HepG2 (cell line): Measurements from ENCODE around the gene ITSN2. TPM values are rescaled to one million over a fixed set of nuclear protein-coding genes. Genes with fewer than 3 reads are reported as not detected.

ENCODE experiments used
- ATAC-seq: fragments of 200-7000 bp; cut with Tn5 transposase; 3 replicates; pipeline ENCODE4 v1.9.1; 2020; ENCODE audit warnings: mild to moderate bottlenecking, moderate library complexity
- BruUV-seq: library from RNA; stranded (reverse); fragments of 400-500 nt; replicated peaks from 2 replicates; lab custom pipeline; 2021; lab: Mats Ljungman, UMichigan
- CTCF ChIA-PET: fragments of 300-600 bp; formaldehyde crosslinking; extraction: SDS; loops from one replicate; lab custom pipeline; 2021; ENCODE audit warnings: low total read pairs, inconsistent platforms, low intra/inter-chr PET ratio; lab: Yijun Ruan, JAX
- POLR2A ChIA-PET: fragments of 350-600 bp; sonication (Branson Sonifier 250); formaldehyde crosslinking; loops from one replicate; lab custom pipeline; 2020; ENCODE audit warnings: antibody characterized with exemption, inconsistent platforms; lab: Yijun Ruan, JAX
- DNase-seq: peaks from one replicate; pipeline ENCODE4 v3.0.0-alpha.2; 2015; ENCODE audit warnings: low spot score
- FAIRE-seq: peaks from 3 replicates; lab custom pipeline; 2011; peaks lifted over from hg19 to GRCh38; lab: Jason Lieb, UNC
- H2AFZ ChIP-seq: one replicate; pipeline ENCODE4 v1.6.1; 2011; ENCODE audit warnings: low read length, inconsistent platforms
- H3K27ac ChIP-seq: fragments of 300-600 bp; 3 replicates; pipeline ENCODE4 v1.8.0; 2011; ENCODE audit warnings: mixed run types, mild to moderate bottlenecking, mixed read lengths, low read length, inconsistent platforms; ENCODE audit not compliant: insufficient read depth; ENCODE audit errors: extremely low read length
- H3K27me3 ChIP-seq, 2 experiments: fragments of 200-600 bp in 1 of 2; 2 replicates in 1 of 2; 3 replicates in 1 of 2; pipeline versions ENCODE4 v1.6.0 to v1.8.0; 2011; ENCODE audit warnings: low read length in 2 of 2, mild to moderate bottlenecking in 2 of 2, moderate library complexity in 2 of 2, inconsistent platforms in 1 of 2; ENCODE audit not compliant: insufficient read depth in 2 of 2, control insufficient read depth in 1 of 2
- H3K36me3 ChIP-seq, 2 experiments: fragments of 200-600 bp in 1 of 2; replicated peaks in 1 of 2; 2 replicates in 1 of 2; 3 replicates in 1 of 2; pipeline versions ENCODE4 v1.5.1 to v1.8.0; 2011; ENCODE audit warnings: low read length in 2 of 2, inconsistent platforms in 1 of 2; ENCODE audit not compliant: insufficient read depth in 2 of 2, control insufficient read depth in 1 of 2
- H3K4me1 ChIP-seq: 2 replicates; pipeline ENCODE4 v1.5.1; 2012; ENCODE audit warnings: low read length, inconsistent platforms; ENCODE audit not compliant: insufficient read depth
- H3K4me2 ChIP-seq: 2 replicates; pipeline ENCODE4 v1.6.0; 2011; ENCODE audit warnings: low read depth, low read length, inconsistent platforms
- H3K4me3 ChIP-seq, 3 experiments: fragments of 200-600 bp in 1 of 3; sonication (generic), shearing (Covaris generic) in 1 of 3; replicated peaks in 1 of 3; 2 replicates each; pipeline ENCODE4 v1.5.1; 2011 to 2016; ENCODE audit warnings: low read length in 3 of 3, inconsistent platforms in 2 of 3, low read depth in 2 of 3, mild to moderate bottlenecking in 2 of 3, control low read depth in 1 of 3, mixed read lengths in 1 of 3; ENCODE audit not compliant: insufficient read depth in 1 of 3
- H3K79me2 ChIP-seq: one replicate; pipeline ENCODE4 v1.6.1; 2011; ENCODE audit warnings: low read length, inconsistent platforms; ENCODE audit not compliant: insufficient read depth
- H3K9ac ChIP-seq: 2 replicates; pipeline ENCODE4 v1.6.0; 2011; ENCODE audit warnings: mild to moderate bottlenecking, low read depth, low read length, inconsistent platforms; ENCODE audit not compliant: insufficient read depth
- H3K9me3 ChIP-seq: 2 replicates; pipeline ENCODE4 v1.5.1; 2012; ENCODE audit warnings: mild to moderate bottlenecking, low read length
- H4K20me1 ChIP-seq: 2 replicates; pipeline ENCODE4 v1.6.0; 2011; ENCODE audit warnings: inconsistent platforms, mild to moderate bottlenecking, low read length, moderate library complexity; ENCODE audit not compliant: insufficient read depth
- FOXM1 ChIP-seq: sonication (generic); formaldehyde crosslinking; IDR thresholded peaks from 2 replicates; pipeline ENCODE4 v1.5.0; 2020; ENCODE audit warnings: missing genetic modification reagents
- GTF2F1 ChIP-seq: fragments of 150-350 bp; IDR thresholded peaks from 2 replicates; pipeline ENCODE4 v1.6.1; 2014; ENCODE audit warnings: low read length
- KDM6A ChIP-seq: IDR thresholded peaks from 2 replicates; pipeline ENCODE4 v1.6.1; 2016; ENCODE audit warnings: low read depth
- NPAS2 ChIP-seq: sonication (generic); formaldehyde crosslinking; IDR thresholded peaks from 2 replicates; pipeline ENCODE4 v1.8.0; 2022; ENCODE audit warnings: mild to moderate bottlenecking, missing genetic modification reagents, borderline replicate concordance
- NR1H2 ChIP-seq: sonication (generic); formaldehyde crosslinking; IDR thresholded peaks from 2 replicates; pipeline ENCODE4 v1.8.1; 2022; ENCODE audit warnings: low read depth, missing genetic modification reagents, borderline replicate concordance
- SMC3 ChIP-seq: IDR thresholded peaks from 2 replicates; pipeline ENCODE4 v1.6.1; 2011; ENCODE audit warnings: low read length, improper control_type of control experiment
- YEATS2 ChIP-seq: sonication (generic); formaldehyde crosslinking; IDR thresholded peaks from 2 replicates; pipeline ENCODE4 v1.4.0; 2020; ENCODE audit warnings: missing genetic modification reagents, borderline replicate concordance
- ZNF382 ChIP-seq: sonication (generic); formaldehyde crosslinking; IDR thresholded peaks from 2 replicates; pipeline ENCODE4 v1.5.0; 2020; ENCODE audit warnings: missing genetic modification reagents, mild to moderate bottlenecking, borderline replicate concordance
- ZSCAN21 ChIP-seq: sonication (generic); formaldehyde crosslinking; IDR thresholded peaks from 2 replicates; pipeline ENCODE4 v1.8.0; 2022; ENCODE audit warnings: mild to moderate bottlenecking, missing genetic modification reagents, moderate library complexity, borderline replicate concordance
- WGBS: methylation state at CpG from one replicate; pipeline ENCODE4 v1.1.6; 2017; ENCODE audit warnings: low lambda C conversion rate; 5-methylcytosine and 5-hydroxymethylcytosine counted together
- in situ Hi-C: cut with HindIII; loops from 2 replicates; pipeline ENCODE4 v1.10.0; 2017; ENCODE audit warnings: low pct_unique_long_range_greater_than_20kb; ENCODE audit not compliant: extremely low pct_ligation_motif_present
- intact Hi-C: fragments of 100-400 bp; cut with micrococcal nuclease; formaldehyde crosslinking; loops from one replicate; pipeline ENCODE4 v1.10.0; 2022; ENCODE audit not compliant: unreplicated experiment
- polyA plus RNA-seq, 8 experiments: library from polyadenylated mRNA; depleted of rRNA in 3 of 8; stranded (reverse) in 7 of 8; unstranded in 1 of 8; fragments of >200 nt; fragmentation: Illumina TruSeq in 4 of 8; extraction: Trizol in 4 of 8; gene quantifications; 2 replicates each; pipeline versions ENCODE4 v1.2.1 to v1.2.3, GENCODE V29; 2011 to 2016; ENCODE audit warnings: low read depth in 4 of 8, missing spikeins in 1 of 8, mixed read lengths in 1 of 8; ENCODE audit not compliant: insufficient read depth in 1 of 8
- total RNA-seq, 5 experiments: library from RNA; depleted of rRNA; stranded (reverse); fragments of >200 nt; fragmentation: Illumina TruSeq; extraction: Trizol; gene quantifications; 2 replicates each; pipeline ENCODE4 v1.2.3, GENCODE V29; 2016; ENCODE audit warnings: low read depth in 1 of 5
- TF ChIP-seq, protein P1 (sequence below): sonication (generic); formaldehyde crosslinking; IDR thresholded peaks from 2 replicates; pipeline ENCODE4 v1.4.0; 2020; ENCODE audit warnings: missing genetic modification reagents
- TF ChIP-seq, protein P2 (sequence below): sonication (generic); formaldehyde crosslinking; IDR thresholded peaks from 2 replicates; pipeline ENCODE4 v1.8.1; 2023; ENCODE audit warnings: missing genetic modification reagents, mild to moderate bottlenecking, borderline replicate concordance
- TF ChIP-seq, protein P3 (sequence below): sonication (generic); formaldehyde crosslinking; IDR thresholded peaks from 2 replicates; pipeline ENCODE4 v1.5.1; 2020; ENCODE audit warnings: missing genetic modification reagents, mild to moderate bottlenecking, borderline replicate concordance

Gene ITSN2
- total and polyA plus RNA-seq, 2 of the 13 experiments (the other 11 are each of a cell fraction or from before 2014, with no cell fraction given): 26.0 to 26.6 TPM

DNA sequence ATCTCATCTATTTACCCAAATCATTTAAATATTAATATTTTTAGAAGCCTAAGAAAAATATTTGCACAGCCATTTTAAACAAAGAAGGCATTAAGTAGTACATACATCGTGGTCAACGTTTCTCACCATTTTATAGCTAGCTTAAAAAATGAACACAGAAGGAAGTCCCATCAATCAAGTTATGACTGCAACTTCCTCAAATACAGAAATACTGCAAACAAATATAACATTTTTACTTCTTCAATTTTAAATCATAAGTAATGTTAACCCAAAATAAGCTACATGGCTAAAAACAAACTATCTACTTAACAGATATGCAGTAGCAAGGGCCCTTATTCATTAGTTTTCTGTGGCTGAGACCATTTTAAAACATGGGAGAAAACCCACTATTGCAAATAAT, 30.6 kb downstream of the ITSN2 start:
- Histone ChIP-seq H3K9me3 (no peaks in the 10 kb centered on the region), H3K27ac (no peak overlapping the region), H4K20me1 (no peaks in the 10 kb centered on the region), H3K4me3 (no peak overlapping the region), H3K79me2 (peaks cover 3% of the 10 kb centered on the region), H3K36me3 (no peaks in the 10 kb centered on the region), H3K4me2 (no peak overlapping the region), H3K27me3 (no peaks in the 10 kb centered on the region), H3K4me1 (no peaks in the 10 kb centered on the region), H3K9ac (no peak overlapping the region), H2AFZ (no peak overlapping the region)
- ATAC-seq (no peak), FAIRE-seq (no peak), DNase-seq (no peak)
- TF ChIP-seq, protein P1, sequence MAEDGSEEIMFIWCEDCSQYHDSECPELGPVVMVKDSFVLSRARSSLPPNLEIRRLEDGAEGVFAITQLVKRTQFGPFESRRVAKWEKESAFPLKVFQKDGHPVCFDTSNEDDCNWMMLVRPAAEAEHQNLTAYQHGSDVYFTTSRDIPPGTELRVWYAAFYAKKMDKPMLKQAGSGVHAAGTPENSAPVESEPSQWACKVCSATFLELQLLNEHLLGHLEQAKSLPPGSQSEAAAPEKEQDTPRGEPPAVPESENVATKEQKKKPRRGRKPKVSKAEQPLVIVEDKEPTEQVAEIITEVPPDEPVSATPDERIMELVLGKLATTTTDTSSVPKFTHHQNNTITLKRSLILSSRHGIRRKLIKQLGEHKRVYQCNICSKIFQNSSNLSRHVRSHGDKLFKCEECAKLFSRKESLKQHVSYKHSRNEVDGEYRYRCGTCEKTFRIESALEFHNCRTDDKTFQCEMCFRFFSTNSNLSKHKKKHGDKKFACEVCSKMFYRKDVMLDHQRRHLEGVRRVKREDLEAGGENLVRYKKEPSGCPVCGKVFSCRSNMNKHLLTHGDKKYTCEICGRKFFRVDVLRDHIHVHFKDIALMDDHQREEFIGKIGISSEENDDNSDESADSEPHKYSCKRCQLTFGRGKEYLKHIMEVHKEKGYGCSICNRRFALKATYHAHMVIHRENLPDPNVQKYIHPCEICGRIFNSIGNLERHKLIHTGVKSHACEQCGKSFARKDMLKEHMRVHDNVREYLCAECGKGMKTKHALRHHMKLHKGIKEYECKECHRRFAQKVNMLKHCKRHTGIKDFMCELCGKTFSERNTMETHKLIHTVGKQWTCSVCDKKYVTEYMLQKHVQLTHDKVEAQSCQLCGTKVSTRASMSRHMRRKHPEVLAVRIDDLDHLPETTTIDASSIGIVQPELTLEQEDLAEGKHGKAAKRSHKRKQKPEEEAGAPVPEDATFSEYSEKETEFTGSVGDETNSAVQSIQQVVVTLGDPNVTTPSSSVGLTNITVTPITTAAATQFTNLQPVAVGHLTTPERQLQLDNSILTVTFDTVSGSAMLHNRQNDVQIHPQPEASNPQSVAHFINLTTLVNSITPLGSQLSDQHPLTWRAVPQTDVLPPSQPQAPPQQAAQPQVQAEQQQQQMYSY (CRISPR knock-in tag): no peak
- TF ChIP-seq, protein P2, sequence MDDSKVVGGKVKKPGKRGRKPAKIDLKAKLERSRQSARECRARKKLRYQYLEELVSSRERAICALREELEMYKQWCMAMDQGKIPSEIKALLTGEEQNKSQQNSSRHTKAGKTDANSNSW (CRISPR knock-in tag): no peak
- TF ChIP-seq GTF2F1 (no peak), KDM6A (CRISPR knock-in tag) (no peak), FOXM1 (no peak), YEATS2 (no peak), NPAS2 (CRISPR knock-in tag) (no peak), SMC3 (no peak), NR1H2 (CRISPR knock-in tag) (no peak), ZSCAN21 (CRISPR knock-in tag) (no peak), ZNF382 (CRISPR knock-in tag) (no peak)
- TF ChIP-seq, protein P3, sequence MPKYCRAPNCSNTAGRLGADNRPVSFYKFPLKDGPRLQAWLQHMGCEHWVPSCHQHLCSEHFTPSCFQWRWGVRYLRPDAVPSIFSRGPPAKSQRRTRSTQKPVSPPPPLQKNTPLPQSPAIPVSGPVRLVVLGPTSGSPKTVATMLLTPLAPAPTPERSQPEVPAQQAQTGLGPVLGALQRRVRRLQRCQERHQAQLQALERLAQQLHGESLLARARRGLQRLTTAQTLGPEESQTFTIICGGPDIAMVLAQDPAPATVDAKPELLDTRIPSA (CRISPR knock-in tag): no peak
- intact Hi-C loops (no loop called here), in situ Hi-C loops (no loop called here)
- no TSS peak for BruUV-seq
- CTCF ChIA-PET: no interaction called here
- POLR2A ChIA-PET: no interaction called here
- 89% methylated on average over 2 of the region's 2 CpGs for WGBS
